PC-9 (cell line): ENCODE measurements around the gene RNU1-2.
"Not testable (repeated sequence)": the region's sequence is repeated elsewhere in the genome, so short reads cannot be mapped to it uniquely, and the experiment has no call there.

Experiments
- EZH2 ChIP-seq: fragments of 200-600 bp; sonication (generic); IDR thresholded peaks from 2 replicates; pipeline ENCODE4 v1.8.0; 2017; ENCODE audit warnings: antibody characterized with exemption, low read depth
- TF ChIP-seq, protein P1 (sequence below): fragments of 200-600 bp; sonication (generic); conservative IDR thresholded peaks from 2 replicates; pipeline ENCODE4 v1.6.1; 2017; ENCODE audit warnings: mixed run types, antibody characterized with exemption, mild to moderate bottlenecking, moderate library complexity

DNA sequence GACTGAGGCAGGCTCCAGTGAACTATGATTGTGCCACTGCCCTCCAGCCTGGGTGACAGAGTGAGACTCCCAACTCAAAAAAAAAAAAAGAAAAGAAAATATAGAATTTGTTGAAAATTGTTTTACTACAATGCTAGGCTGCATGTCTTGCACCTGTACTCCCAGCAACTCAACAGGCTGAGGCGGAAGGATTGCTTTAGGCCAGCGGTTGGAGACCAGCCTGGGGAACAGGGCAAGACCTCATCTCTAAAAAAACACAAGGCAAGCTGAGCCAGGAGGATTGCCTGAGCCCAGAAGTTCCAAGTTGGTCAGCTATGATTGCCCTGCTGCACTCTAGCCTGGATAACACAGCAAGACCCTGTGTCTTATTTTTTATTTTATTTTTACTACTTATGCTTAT, 3.2 kb downstream of the RNU1-2 start:
- TF ChIP-seq, protein P1, sequence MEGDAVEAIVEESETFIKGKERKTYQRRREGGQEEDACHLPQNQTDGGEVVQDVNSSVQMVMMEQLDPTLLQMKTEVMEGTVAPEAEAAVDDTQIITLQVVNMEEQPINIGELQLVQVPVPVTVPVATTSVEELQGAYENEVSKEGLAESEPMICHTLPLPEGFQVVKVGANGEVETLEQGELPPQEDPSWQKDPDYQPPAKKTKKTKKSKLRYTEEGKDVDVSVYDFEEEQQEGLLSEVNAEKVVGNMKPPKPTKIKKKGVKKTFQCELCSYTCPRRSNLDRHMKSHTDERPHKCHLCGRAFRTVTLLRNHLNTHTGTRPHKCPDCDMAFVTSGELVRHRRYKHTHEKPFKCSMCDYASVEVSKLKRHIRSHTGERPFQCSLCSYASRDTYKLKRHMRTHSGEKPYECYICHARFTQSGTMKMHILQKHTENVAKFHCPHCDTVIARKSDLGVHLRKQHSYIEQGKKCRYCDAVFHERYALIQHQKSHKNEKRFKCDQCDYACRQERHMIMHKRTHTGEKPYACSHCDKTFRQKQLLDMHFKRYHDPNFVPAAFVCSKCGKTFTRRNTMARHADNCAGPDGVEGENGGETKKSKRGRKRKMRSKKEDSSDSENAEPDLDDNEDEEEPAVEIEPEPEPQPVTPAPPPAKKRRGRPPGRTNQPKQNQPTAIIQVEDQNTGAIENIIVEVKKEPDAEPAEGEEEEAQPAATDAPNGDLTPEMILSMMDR: not testable (repeated sequence)
- TF ChIP-seq EZH2: not testable (repeated sequence)
